KG1 (cell line): ENCODE results near the gene TMCO4.
"Not testable (repeated sequence)": the region's sequence is repeated elsewhere in the genome, so short reads cannot be mapped to it uniquely, and the experiment has no call there.

Source experiments
- DNase-seq: peaks from one replicate; lab custom pipeline; 2025; lab: John Stamatoyannopoulos, UW

TMCO4 gene

GRCh38 chr1:19656134-19656779 is 143.5 kb downstream of the TMCO4 start:
- no peak for DNase-seq

GRCh38 chr1:19655718-19656080 is 144.0 kb downstream of the TMCO4 start:
- DNase-seq, result no peak

DNA sequence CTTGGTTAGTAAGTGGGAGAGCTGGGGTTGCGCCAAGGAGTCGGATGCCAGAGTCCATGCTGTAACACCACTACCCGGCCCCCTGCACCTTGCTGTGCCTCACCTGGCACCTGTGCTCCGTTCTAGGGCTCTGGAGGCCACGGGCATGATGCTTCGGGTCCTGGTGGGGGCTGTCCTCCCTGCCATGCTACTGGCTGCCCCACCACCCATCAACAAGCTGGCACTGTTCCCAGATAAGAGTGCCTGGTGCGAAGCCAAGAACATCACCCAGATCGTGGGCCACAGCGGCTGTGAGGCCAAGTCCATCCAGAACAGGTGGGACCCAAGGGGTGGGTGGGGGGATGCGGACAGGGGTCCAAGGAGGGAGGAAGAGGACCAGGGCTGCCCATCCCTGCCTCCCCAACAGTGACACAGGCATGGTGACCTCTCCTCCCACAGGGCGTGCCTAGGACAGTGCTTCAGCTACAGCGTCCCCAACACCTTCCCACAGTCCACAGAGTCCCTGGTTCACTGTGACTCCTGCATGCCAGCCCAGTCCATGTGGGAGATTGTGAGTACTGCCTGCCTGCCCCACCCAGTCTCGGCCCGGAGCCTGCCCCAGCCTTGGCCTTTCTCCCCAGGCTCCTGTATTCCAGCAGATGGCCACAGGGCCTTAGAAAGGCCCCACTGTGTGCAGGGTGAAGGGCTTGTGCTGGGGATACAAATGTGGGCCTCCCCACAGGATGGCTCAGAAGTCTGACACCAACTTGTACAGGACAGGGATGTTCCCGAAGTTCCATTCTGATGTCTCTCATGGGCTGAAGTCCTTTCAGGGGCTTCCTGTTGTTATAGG is 144.6 kb downstream of the TMCO4 start:
- DNase-seq, result no peak

DNA sequence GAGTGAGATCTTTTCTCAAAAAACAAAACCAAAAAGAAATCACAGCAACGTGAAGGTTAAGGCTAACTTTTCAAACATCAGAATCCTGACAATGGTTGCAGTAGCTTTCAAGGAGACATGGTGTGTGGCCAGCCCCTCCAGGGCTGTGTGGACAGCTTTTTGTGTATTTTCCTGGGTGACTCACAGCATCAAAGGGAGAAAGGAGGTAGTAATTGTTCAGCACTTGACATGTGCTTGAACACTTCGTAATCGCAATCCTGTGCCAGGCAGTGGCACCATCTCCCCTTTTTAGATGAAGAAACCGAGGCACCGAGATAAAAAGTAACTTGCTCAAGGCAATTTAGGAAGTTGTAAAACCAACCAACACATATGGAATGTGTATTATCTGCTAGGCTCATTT is 145.3 kb downstream of the TMCO4 start:
- no peak for DNase-seq

DNA sequence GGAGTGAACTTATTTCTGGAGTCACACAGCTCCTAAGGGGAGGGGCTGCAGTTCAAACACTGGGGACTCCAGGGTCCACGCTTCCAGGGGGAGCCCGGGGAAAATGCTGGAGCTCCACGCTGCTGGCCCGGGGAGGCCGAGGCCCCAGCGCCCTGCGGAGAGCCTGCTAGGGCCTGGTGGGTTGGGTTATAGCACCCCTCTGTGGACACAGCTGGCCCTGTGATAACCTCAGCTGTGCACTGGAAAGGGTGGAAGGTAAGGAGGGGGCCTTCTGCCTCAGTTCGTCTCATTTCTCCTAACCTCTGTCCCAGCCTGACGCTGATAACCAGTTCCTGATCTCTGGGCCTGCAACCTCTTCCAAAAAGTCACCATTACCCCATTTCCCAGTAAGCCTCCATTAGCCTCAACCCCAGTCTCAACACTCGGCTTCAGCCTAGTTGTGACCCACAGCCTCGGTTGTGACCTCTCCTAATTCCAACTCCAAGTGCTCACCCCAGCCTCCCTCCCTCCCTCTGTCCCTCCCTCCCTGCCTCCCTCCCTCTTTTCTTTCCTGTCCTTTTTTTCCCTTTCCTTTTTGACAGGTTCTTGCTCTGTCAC is 148.5 kb downstream of the TMCO4 start:
- no peak for DNase-seq

DNA sequence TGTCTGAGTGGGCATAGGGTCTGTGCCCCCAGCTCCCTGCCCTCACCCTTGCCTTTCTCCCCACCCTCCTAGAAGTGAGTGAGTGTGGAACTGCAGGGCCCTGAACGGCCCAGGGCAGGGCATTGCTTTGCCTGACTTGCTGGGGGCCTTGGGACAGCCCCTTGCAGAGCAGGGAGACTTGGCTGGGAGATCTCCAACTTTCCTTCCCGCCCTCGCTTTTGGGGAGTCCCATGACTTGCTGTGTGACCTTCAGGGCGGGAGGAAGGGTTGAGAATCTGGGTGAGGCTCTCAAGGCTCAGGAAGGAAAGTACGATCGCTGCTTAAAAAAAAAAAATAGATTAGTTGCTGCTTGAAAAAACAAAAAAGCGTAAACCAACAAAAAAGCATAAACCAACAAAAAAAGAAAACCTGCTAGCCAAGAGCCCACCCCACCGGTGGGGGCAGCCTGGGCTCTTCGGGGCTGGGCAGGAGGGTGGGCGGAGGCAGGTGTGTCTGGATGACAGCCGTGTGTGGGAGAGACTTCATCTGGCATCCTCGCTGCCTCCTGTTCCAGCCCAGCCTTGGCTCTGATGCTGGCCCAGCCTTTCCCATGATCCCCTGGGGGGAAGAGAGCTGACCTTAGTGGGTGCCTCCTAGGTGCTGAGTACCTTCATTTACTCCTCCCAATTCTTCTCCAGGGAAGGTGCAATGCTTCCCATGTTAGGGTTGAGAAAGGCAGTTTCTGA is 149.1 kb downstream of the TMCO4 start:
- DNase-seq, result no peak

GRCh38 chr1:19648689-19649088 is 151.0 kb downstream of the TMCO4 start:
- no peak for DNase-seq

DNA sequence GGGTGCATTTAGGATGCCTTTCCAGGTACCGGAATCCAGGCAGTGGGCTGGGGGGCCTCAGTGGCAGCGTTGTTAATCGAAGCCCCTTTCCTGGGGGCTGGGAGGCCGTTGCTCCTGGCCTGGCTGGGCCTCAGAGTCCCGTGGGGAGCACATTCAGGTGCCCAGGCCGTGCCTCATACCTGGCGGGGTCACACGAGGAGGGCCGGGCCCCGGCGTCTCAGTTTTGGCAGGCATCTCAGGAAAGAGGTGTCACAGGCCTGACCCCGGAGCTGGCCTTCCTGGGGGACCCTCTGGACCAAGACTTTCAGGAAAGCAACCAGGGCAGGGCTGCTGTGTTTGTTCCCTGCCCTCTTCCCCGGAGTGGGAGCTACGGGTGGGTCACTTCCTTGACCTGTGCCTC is 151.5 kb downstream of the TMCO4 start:
- no peak for DNase-seq

DNA sequence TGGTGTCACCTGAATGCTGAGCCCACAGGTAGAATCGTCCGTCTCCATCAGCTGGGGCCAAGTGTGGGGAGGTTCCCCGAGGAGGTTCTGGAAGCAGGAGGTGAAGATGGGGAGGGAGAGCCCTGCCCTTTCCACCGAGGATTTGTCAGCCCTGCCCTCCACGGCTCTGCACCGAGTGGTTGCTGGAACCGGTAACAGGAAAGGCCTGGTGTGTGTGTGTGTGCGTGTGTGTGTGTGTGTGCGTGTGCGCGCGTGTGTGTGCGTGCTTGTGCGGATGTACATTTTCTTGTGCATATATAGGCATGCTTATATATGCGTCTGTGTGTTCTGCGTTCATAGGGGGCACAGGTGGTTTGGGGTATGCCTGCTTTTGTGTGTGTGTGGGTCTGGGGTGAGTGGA is 152.1 kb downstream of the TMCO4 start:
- DNase-seq, result no peak

DNA sequence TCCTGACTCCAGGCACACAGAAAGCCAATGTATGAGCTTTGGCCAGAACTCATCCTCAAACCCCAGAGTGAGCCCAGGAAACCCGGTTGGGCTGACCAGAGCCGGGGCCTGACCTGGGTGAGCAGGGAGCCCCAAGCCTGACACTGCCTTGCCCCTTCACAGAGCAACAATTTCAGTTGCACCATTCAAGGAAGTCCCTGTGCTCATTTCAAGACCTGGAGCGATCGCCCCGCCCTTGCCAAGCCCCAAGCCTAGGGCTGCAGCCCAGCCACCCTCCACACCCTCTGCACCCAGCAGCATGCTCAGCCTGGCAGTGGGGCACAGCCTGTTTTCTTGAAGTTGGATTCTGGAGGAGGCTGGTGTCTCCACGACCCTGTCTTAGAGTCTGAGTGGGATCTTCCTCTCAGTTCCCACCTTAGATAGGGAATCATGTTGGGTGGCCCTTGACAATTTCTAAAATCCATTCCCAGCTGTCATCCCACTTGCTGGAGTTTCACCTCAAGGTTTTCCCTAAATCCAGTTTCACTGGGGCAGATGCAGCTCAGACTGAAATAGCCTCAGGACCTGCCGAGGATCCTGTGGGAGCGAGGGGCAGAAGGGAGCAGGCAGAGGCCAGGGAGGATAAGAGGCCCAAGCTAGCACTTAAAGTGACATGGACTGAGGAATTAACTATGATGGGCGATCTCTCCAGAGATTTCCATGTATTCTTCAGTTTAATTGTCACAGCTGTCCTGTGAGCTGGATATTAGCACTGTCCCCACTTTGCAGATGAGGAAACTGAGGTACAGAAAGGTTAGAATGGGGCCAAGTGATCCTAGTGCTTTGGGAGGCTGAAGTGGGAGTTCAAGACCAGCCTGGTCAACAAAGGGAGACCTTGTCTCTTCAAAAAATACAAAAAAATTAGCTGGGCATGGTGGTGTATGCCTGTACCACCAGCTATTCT is 153.1 kb downstream of the TMCO4 start:
- no peak for DNase-seq

DNA sequence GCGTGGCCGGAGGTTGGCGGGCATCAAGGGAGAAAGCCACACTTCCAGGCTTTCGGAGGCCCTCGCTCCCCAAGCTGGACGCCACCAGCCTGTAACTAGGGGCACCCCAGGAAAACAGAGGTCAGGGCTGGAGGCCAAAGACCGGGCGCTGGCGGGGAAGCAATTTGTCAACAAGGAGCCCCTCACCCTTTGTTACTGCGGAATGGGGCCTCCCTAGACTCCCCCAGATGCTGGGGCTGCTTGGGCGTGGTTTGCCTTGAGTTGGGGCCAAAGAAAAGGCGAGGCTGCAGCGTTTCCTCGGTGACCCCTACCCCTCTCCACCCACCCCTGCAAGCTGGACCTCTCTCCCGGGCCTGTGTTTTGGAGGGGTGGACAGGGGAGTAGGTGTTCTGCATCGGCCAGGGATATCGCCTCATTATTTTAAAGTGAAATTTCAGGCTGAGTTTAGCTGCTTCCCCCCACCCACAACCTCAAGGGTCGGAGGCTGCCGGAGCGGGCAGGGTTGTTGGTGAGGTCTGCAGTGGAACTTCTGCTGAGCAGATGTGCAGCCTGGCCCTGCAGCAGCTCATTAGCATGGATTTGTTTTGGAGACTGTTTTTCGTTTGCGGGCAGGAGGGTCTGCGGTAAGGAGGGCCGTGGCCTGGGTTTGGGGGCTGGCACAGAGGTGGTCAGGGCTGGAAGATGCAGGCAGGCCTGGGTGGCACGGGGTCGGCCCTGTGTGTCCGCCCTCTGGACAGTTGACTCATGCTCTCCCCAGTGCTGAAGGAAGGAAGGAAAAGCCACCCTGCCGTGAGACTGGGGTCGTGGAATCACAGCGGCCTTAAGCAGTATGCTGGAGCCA is 154.1 kb downstream of the TMCO4 start:
- no peak for DNase-seq

GRCh38 chr1:19644681-19645410 is 154.9 kb downstream of the TMCO4 start:
- DNase-seq, result no peak

DNA sequence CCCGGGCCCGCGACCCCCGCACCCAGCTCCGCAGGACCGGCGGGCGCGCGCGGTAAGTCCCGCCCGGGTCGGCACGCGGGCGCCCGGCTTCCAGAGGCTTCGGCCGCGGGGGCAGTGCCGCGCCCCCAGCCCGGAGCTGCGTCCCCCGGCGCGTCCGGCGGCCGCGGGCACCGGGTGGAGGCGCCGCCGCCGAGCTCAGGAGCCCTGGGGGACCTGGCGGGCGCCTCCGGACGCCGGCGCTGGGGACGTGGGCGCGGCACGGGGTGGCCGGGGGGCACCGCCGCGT is 155.4 kb downstream of the TMCO4 start:
- no peak for DNase-seq

DNA sequence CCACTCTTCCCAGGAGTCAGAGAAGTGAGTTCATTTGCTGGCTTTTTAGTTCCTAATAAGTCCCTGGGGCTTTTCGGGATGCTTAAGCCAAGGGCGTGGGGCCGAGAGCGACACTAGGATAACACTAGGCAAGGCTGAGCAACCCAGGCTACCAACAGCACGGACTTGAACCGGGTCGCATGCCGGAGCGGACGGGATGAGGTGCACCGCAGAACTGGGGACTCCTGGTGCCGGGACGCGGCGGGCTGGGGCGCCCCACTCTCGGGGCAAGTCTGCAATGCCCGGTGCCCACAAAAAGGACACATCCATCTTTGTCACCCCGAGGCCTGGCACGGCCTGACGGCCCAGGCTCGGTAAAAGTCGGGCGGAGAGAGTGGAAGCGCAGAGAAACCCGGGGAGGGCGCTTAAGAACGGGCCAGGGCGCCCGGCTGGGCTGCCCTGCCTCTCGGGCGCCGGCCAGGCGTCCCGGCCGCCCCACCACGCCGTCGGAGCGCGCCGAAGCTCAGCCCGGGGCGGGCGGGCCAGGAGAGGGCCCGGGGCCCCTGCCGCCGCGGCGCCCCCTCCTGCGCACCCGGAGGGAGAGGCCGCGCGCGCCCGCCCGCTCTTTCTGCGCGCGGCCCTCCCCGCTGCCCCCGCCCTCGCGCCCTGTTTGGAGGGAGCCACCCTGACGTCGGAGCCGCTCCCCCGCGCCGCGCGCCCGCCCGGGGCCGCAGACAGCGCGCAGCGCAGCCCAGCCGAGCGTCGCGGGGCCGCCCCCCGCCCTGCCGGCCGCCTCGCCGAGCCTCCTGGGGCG is 155.9 kb downstream of the TMCO4 start, which contains the start of gene NBL1:
Gene NBL1, plus strand, starts transcription at position 710 of the 793 bp plus-strand sequence. CDS start 10,720 bp downstream, outside the sequence.
- DNase-seq, result no peak

GRCh38 chr1:19643121-19643520 is 156.6 kb downstream of the TMCO4 start:
- DNase-seq, result no peak

DNA sequence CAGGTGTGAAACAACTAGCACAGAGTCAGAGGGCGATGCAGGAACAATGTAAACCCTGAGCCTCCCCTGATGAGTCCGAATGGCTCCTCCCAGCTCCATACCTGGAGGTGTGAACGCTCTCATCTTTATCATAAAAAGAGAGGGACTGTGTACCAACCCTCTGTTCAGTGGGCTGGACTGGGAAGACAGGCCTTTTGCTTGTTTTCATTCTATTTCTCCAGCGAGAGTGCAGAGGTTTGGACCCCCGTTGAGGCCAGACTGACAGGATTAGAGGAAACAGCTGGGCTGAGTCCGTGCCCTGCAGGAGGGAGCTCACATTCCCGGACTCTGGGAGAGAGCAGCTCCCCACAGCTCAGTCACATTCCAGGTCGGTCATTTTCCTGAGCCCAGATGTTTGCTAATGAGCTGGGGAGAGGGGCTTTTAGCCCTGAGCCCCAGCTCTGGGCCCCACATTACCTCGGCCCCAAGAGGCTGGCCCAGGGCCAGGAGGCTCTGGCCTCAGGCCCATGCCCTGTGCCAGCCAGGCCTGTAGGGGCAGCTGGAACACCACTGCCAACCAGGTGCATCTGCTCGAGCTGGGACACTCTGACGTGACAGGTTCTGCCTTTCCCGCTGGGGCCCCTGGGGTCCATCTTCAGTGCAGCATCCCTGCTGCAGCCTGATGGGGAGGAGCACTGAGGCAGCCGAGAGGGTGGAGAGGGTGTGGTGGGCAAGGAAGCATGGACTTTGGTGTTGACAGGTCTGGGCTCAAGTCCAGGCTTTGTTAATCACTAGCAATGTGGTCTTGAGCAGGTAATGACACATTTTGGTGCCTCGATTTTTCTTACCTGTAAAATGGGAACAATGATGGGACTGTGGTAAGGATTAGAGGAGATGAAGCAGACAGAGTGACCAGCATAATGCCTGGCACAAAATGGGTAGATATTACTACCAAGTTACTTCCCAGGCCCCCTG is 159.1 kb downstream of the TMCO4 start:
- DNase-seq, result no peak

DNA sequence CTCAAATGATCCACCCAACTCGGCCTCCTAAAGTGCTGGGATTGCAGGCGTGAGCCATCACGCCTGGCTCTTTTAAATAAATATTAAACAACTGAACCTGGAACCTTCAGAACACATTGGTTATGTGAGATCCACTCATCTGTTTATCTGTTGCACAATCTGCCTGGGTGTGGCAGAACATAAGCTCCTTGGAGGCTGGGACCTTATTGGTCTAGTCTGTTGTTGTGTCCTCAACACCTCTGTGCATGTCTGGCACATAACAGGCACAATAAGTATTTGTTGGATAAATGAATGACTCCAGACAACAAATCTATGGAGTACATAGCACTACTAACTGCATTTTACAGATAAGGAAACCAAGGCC is 159.7 kb downstream of the TMCO4 start:
- no peak for DNase-seq

GRCh38 chr1:19639228-19639627 is 160.5 kb downstream of the TMCO4 start:
- not testable (repeated sequence) for DNase-seq
